Stimulated activated effector memory CD8-positive, alpha-beta T cell treated with anti-CD3 and anti-CD28 coated beads, Interleukin-12 subunit alpha, Interleukin-12 subunit beta, amount 100 ng/mL, for 72 hours (primary cell): ENCODE results near the gene ST6GALNAC2.

Experiments used
- ATAC-seq: fragments of 150-1000 bp; cut with Tn5 transposase; 2 replicates; pipeline ENCODE4 v1.10.0; 2021
- DNase-seq, 2 donors: peaks; one replicate each; pipeline ENCODE4 v3.0.0; 2021 to 2022; ENCODE audit warnings: low spot score in 2 of 2
- H3K27ac Mint-ChIP-seq: one replicate; pipeline ENCODE4 v1.8.0; 2022; ENCODE audit warnings: mild to moderate bottlenecking, mixed read lengths
- H3K36me3 Mint-ChIP-seq: one replicate; pipeline ENCODE4 v1.8.0; 2022; ENCODE audit warnings: mild to moderate bottlenecking, mixed read lengths
- H3K4me1 Mint-ChIP-seq: one replicate; pipeline ENCODE4 v1.8.0; 2022; ENCODE audit warnings: mixed read lengths
- H3K4me3 Mint-ChIP-seq: one replicate; pipeline ENCODE4 v1.8.0; 2022; ENCODE audit warnings: mild to moderate bottlenecking, mixed read lengths
- H3K9me3 Mint-ChIP-seq: one replicate; pipeline ENCODE4 v1.8.0; 2022; ENCODE audit warnings: mixed read lengths

Gene ST6GALNAC2

GRCh38 chr17:76544546-76545365 is 40.9 kb downstream of the ST6GALNAC2 start:
- DNase-seq (no peak), ATAC-seq (no peak)
- H3K4me3 Mint-ChIP-seq = no peak overlapping the region
- H3K36me3 Mint-ChIP-seq = no peaks in the 10 kb centered on the region
- no peaks in the 10 kb centered on the region for H3K9me3 Mint-ChIP-seq
- H3K4me1 Mint-ChIP-seq = peaks cover 8% of the 10 kb centered on the region
- no peak overlapping the region for H3K27ac Mint-ChIP-seq

- no peak overlapping the region for H3K4me3 Mint-ChIP-seq
- H3K36me3 Mint-ChIP-seq = no peaks in the 10 kb centered on the region
- DNase-seq = no peak
- peaks cover 8% of the 10 kb centered on the region for H3K4me1 Mint-ChIP-seq
- no peak for ATAC-seq
- no peaks in the 10 kb centered on the region for H3K9me3 Mint-ChIP-seq
- H3K27ac Mint-ChIP-seq = no peak overlapping the region
Observed at GRCh38 chr17:76543826-76544545, 41.7 kb downstream of the ST6GALNAC2 start.

- Mint-ChIP-seq H3K4me1 (peaks cover 8% of the 10 kb centered on the region), H3K36me3 (no peaks in the 10 kb centered on the region), H3K27ac (no peak overlapping the region), H3K9me3 (no peaks in the 10 kb centered on the region), H3K4me3 (no peak overlapping the region)
- no peak for ATAC-seq
- no peak for DNase-seq
Observed at GRCh38 chr17:76543482-76543825, 42.2 kb downstream of the ST6GALNAC2 start.

GRCh38 chr17:76542984-76543383 is 42.7 kb downstream of the ST6GALNAC2 start:
- DNase-seq (no peak), ATAC-seq (no peak)
- Mint-ChIP-seq H3K9me3 (no peaks in the 10 kb centered on the region), H3K4me1 (peaks cover 8% of the 10 kb centered on the region), H3K27ac (peak overlapping the region; percentile 24), H3K4me3 (no peak overlapping the region), H3K36me3 (no peaks in the 10 kb centered on the region)

- peaks cover 8% of the 10 kb centered on the region for H3K4me1 Mint-ChIP-seq
- H3K4me3 Mint-ChIP-seq = no peak overlapping the region
- no peaks in the 10 kb centered on the region for H3K36me3 Mint-ChIP-seq
- peak overlapping the region; percentile 24 for H3K27ac Mint-ChIP-seq
- no peaks in the 10 kb centered on the region for H3K9me3 Mint-ChIP-seq
- ATAC-seq (no peak), DNase-seq (no peak)
Observed at GRCh38 chr17:76542566-76542971, 43.1 kb downstream of the ST6GALNAC2 start.

GRCh38 chr17:76541739-76542454 is 43.8 kb downstream of the ST6GALNAC2 start:
- Mint-ChIP-seq H3K4me3 (no peak overlapping the region), H3K36me3 (no peaks in the 10 kb centered on the region), H3K27ac (peak overlapping the region; percentile 24), H3K4me1 (peaks cover 8% of the 10 kb centered on the region), H3K9me3 (no peaks in the 10 kb centered on the region)
- no peak for ATAC-seq
- DNase-seq = no peak

GRCh38 chr17:76540381-76541300 is 45.0 kb downstream of the ST6GALNAC2 start:
- peak; percentile 56 for ATAC-seq
- DNase-seq = no peak
- Mint-ChIP-seq H3K4me1 (peaks cover 8% of the 10 kb centered on the region), H3K4me3 (no peak overlapping the region), H3K9me3 (no peaks in the 10 kb centered on the region), H3K36me3 (no peaks in the 10 kb centered on the region), H3K27ac (no peak overlapping the region)

GRCh38 chr17:76539631-76540271 is 45.9 kb downstream of the ST6GALNAC2 start, which contains the start of gene PRCD:
PRCD (plus strand) TSS chr17:76540044; CDS start chr17:76540142, 98 bp downstream.
- Mint-ChIP-seq H3K27ac (no peak within 1 kb of the TSS), H3K36me3 (peaks cover 5% of the 10 kb centered on the region), H3K4me3 (peak within 1 kb of the TSS; percentile 31), H3K9me3 (no peaks in the 10 kb centered on the region), H3K4me1 (peaks cover 8% of the 10 kb centered on the region)
- ATAC-seq (no peak), DNase-seq (no peak)

- H3K27ac Mint-ChIP-seq = no peak overlapping the region
- H3K36me3 Mint-ChIP-seq = peaks cover 5% of the 10 kb centered on the region
- no peak for DNase-seq
- ATAC-seq = no peak
- peaks cover 8% of the 10 kb centered on the region for H3K4me1 Mint-ChIP-seq
- H3K9me3 Mint-ChIP-seq = no peaks in the 10 kb centered on the region
- H3K4me3 Mint-ChIP-seq = peak overlapping the region; percentile 31
Observed at GRCh38 chr17:76538941-76539570, 46.6 kb downstream of the ST6GALNAC2 start.

- H3K4me3 Mint-ChIP-seq = peak overlapping the region; percentile 31
- H3K36me3 Mint-ChIP-seq = peaks cover 5% of the 10 kb centered on the region
- H3K9me3 Mint-ChIP-seq = no peaks in the 10 kb centered on the region
- H3K27ac Mint-ChIP-seq = no peak overlapping the region
- ATAC-seq (no peak), DNase-seq (no peak)
- H3K4me1 Mint-ChIP-seq = peaks cover 8% of the 10 kb centered on the region
Observed at GRCh38 chr17:76538281-76538931, 47.3 kb downstream of the ST6GALNAC2 start.

- DNase-seq (no peak), ATAC-seq (peak; percentile 24)
- Mint-ChIP-seq H3K4me3 (peak within 1 kb of the TSS; percentile 31), H3K4me1 (peaks cover 6% of the 10 kb centered on the region), H3K27ac (no peak within 1 kb of the TSS), H3K9me3 (no peaks in the 10 kb centered on the region), H3K36me3 (peaks cover 5% of the 10 kb centered on the region)
Observed at GRCh38 chr17:76537578-76538280, 47.9 kb downstream of the ST6GALNAC2 start, which contains the start of gene CYGB. CYGB (minus strand) TSS chr17:76537709; CDS start chr17:76537542, 167 bp downstream.

GRCh38 chr17:76537288-76537577 is 48.4 kb downstream of the ST6GALNAC2 start:
- Mint-ChIP-seq H3K27ac (no peak overlapping the region), H3K4me3 (no peak overlapping the region)
- ATAC-seq = no peak

More at GRCh38 chr17:76537288-76537577, 48.4 kb downstream of the ST6GALNAC2 start:
- peaks cover 5% of the 10 kb centered on the region for H3K36me3 Mint-ChIP-seq
- DNase-seq = no peak
- H3K4me1 Mint-ChIP-seq = peaks cover 1% of the 10 kb centered on the region
- H3K9me3 Mint-ChIP-seq = no peaks in the 10 kb centered on the region
